CD4-positive, alpha-beta T cell treated with Interleukin-1 beta for 1 hour (primary cell): ENCODE data around the gene SHD.
"Not testable (repeated sequence)": the region's sequence is repeated elsewhere in the genome, so short reads cannot be mapped to it uniquely, and the experiment has no call there.

Experiments
- DNase-seq, 2 donors: peaks; one replicate each; pipeline ENCODE4 v3.0.0-alpha.2; 2020 to 2022

The SHD gene

GRCh38 chr19:4278419-4279266 is at the start of gene SHD:
TSS of gene SHD (plus strand) at chr19:4279266. CDS start at chr19:4280064, 798 bp downstream.
- DNase-seq, result no peak

- not testable (repeated sequence) for DNase-seq
Measured at GRCh38 chr19:4230237-4230636, 48.8 kb upstream of the SHD start.

- not testable (repeated sequence) for DNase-seq
Measured at GRCh38 chr19:4231521-4231920, 47.5 kb upstream of the SHD start.

GRCh38 chr19:4232139-4232538 is 46.9 kb upstream of the SHD start:
- DNase-seq, result not testable (repeated sequence)

GRCh38 chr19:4232614-4233281 is 46.3 kb upstream of the SHD start:
- DNase-seq, result no peak

- DNase-seq, result peak; percentile 42 to 63
Measured at GRCh38 chr19:4233282-4233853, 45.7 kb upstream of the SHD start.

GRCh38 chr19:4234142-4234861 is 44.8 kb upstream of the SHD start:
- no peak for DNase-seq

GRCh38 chr19:4234862-4235201 is 44.2 kb upstream of the SHD start:
- DNase-seq, result no peak

- not testable (repeated sequence) for DNase-seq
Measured at GRCh38 chr19:4237510-4237909, 41.6 kb upstream of the SHD start.

- DNase-seq, result no peak
Measured at GRCh38 chr19:4238831-4239230, 40.2 kb upstream of the SHD start.

GRCh38 chr19:4241824-4242430 is 37.1 kb upstream of the SHD start:
- DNase-seq, result no peak

GRCh38 chr19:4245938-4246337 is 33.1 kb upstream of the SHD start:
- not testable (repeated sequence) for DNase-seq

GRCh38 chr19:4246767-4247593 is 32.1 kb upstream of the SHD start, which contains the start of gene YJU2:
TSS of gene YJU2 (plus strand) at chr19:4247080. CDS start at chr19:4247147, 67 bp downstream.
- peak; percentile 99 for DNase-seq

GRCh38 chr19:4256563-4256962 is 22.5 kb upstream of the SHD start:
- DNase-seq, result no peak

GRCh38 chr19:4257025-4257424 is 22.0 kb upstream of the SHD start:
- no peak for DNase-seq

GRCh38 chr19:4258181-4258580 is 20.9 kb upstream of the SHD start:
- no peak for DNase-seq

- no peak for DNase-seq
Measured at GRCh38 chr19:4260613-4261191, 18.4 kb upstream of the SHD start.

- DNase-seq, result peak in 1 of 2 donors; percentile 20
Measured at GRCh38 chr19:4264812-4265211, 14.3 kb upstream of the SHD start.

- DNase-seq, result no peak
Measured at GRCh38 chr19:4266253-4267000, 12.6 kb upstream of the SHD start.

- peak; percentile 49 to 53 for DNase-seq
Measured at GRCh38 chr19:4267101-4267900, 11.8 kb upstream of the SHD start.
